B cell (primary cell): ENCODE data around the gene NFAT5. TPM values are rescaled to one million over a fixed set of nuclear protein-coding genes. Genes with fewer than 3 reads are reported as not detected.

Experiments
- ATAC-seq: fragments of 200-7000 bp; cut with Tn5 transposase; one replicate; pipeline ENCODE4 v1.10.0; 2021; ENCODE audit warnings: low read depth, mild to moderate bottlenecking, moderate number of reproducible peaks, moderate library complexity
- CTCF ChIA-PET: fragments of 350-600 bp; sonication (Branson Sonifier 250); formaldehyde crosslinking; loops from one replicate; lab custom pipeline; 2021; ENCODE audit warnings: antibody characterized with exemption, inconsistent platforms; lab: Charles Lee
- POLR2A ChIA-PET: fragments of 350-600 bp; sonication (Branson Sonifier 250); formaldehyde crosslinking; loops from one replicate; lab custom pipeline; 2021; ENCODE audit warnings: antibody characterized with exemption; lab: Charles Lee
- DNase-seq: peaks from one replicate; pipeline ENCODE4 v3.0.0; 2013
- H2AFZ ChIP-seq: 2 replicates; pipeline ENCODE4 v1.6.1; 2012; ENCODE audit warnings: mild to moderate bottlenecking, low read depth, low read length; ENCODE audit not compliant: insufficient read depth, poor library complexity, severe bottlenecking
- H3K27ac ChIP-seq, 2 donors: 1 replicate in 1 of 2; 2 replicates in 1 of 2; pipeline ENCODE4 v1.5.1; 2012 to 2013; ENCODE audit warnings: low read length in 2 of 2, mild to moderate bottlenecking in 2 of 2, moderate library complexity in 1 of 2
- H3K27me3 ChIP-seq, 4 experiments: fragments of 200-600 bp in 1 of 4; sonication (generic) in 1 of 4; replicated peaks in 1 of 4; 1 replicate in 2 of 4; 2 replicates in 2 of 4; pipeline versions ENCODE4 v1.6.1 to v1.7.0; 2013 to 2016; ENCODE audit warnings: low read length in 3 of 4, mild to moderate bottlenecking in 2 of 4, mixed read lengths in 1 of 4, moderate library complexity in 1 of 4; ENCODE audit not compliant: insufficient read depth in 4 of 4, control insufficient read depth in 3 of 4; ENCODE audit errors: control extremely low read depth in 1 of 4
- H3K36me3 ChIP-seq, 2 experiments: replicated peaks in 1 of 2; 1 replicate in 1 of 2; 2 replicates in 1 of 2; pipeline versions ENCODE4 v1.6.1 to v1.7.1; 2013; ENCODE audit warnings: low read length in 1 of 2; ENCODE audit not compliant: insufficient read depth in 2 of 2, control insufficient read depth in 1 of 2; ENCODE audit errors: control extremely low read depth in 1 of 2, extremely low read depth in 1 of 2
- H3K4me1 ChIP-seq, 2 donors: fragments of 200-600 bp in 1 of 2; sonication (generic) in 1 of 2; 1 replicate in 1 of 2; 2 replicates in 1 of 2; pipeline versions ENCODE4 v1.5.1 to v1.6.1; 2013 to 2017; ENCODE audit warnings: low read length in 2 of 2; ENCODE audit not compliant: control insufficient read depth in 2 of 2, insufficient read depth in 2 of 2
- H3K4me2 ChIP-seq: replicated peaks from 2 replicates; pipeline ENCODE3; 2012; ENCODE audit warnings: mild to moderate bottlenecking, low read depth, low read length; ENCODE audit not compliant: poor library complexity, severe bottlenecking
- H3K4me3 ChIP-seq, 5 experiments: fragments of 200-600 bp in 1 of 5; sonication (generic) in 1 of 5; 1 replicate in 3 of 5; 2 replicates in 2 of 5; pipeline versions ENCODE4 v1.5.1 to v1.7.0; 2011 to 2016; ENCODE audit warnings: low read length in 4 of 5, mild to moderate bottlenecking in 4 of 5, low read depth in 2 of 5, control low read depth in 1 of 5, moderate library complexity in 1 of 5; ENCODE audit not compliant: insufficient read depth in 1 of 5; ENCODE audit errors: control extremely low read depth in 1 of 5, extremely low read depth in 1 of 5
- H3K79me2 ChIP-seq: fragments of 200-600 bp; sonication (generic); one replicate; pipeline ENCODE4 v1.6.0; 2016; ENCODE audit warnings: low read length; ENCODE audit not compliant: control insufficient read depth, insufficient read depth
- H3K9ac ChIP-seq: fragments of 200-600 bp; sonication (generic); 2 replicates; pipeline ENCODE4 v1.6.1; 2017; ENCODE audit warnings: mild to moderate bottlenecking, low read length, moderate library complexity
- H3K9me3 ChIP-seq, 3 donors: one replicate each; pipeline versions ENCODE4 v1.6.1 to v1.7.1; 2013; ENCODE audit warnings: low read length in 2 of 3; ENCODE audit not compliant: control insufficient read depth in 2 of 3, insufficient read depth in 1 of 3; ENCODE audit errors: control extremely low read depth in 1 of 3
- H4K20me1 ChIP-seq: 2 replicates; pipeline ENCODE4 v1.6.0; 2012; ENCODE audit warnings: mild to moderate bottlenecking, low read length; ENCODE audit not compliant: insufficient read depth, control insufficient read depth, poor library complexity, severe bottlenecking
- H3K27ac Mint-ChIP-seq: one replicate; pipeline ENCODE4 v1.8.0; 2021; ENCODE audit warnings: mixed read lengths
- H3K27me3 Mint-ChIP-seq: one replicate; pipeline ENCODE4 v1.8.0; 2021; ENCODE audit warnings: mixed read lengths
- H3K4me1 Mint-ChIP-seq: one replicate; pipeline ENCODE4 v1.8.0; 2021; ENCODE audit warnings: mixed read lengths
- H3K4me3 Mint-ChIP-seq: one replicate; pipeline ENCODE4 v1.8.0; 2021; ENCODE audit warnings: mixed read lengths
- H3K9me3 Mint-ChIP-seq: one replicate; pipeline ENCODE4 v1.8.0; 2022; ENCODE audit warnings: mixed read lengths; ENCODE audit not compliant: insufficient read depth
- EZH2 ChIP-seq: IDR thresholded peaks from 2 replicates; pipeline ENCODE4 v1.6.1; 2012; ENCODE audit warnings: borderline replicate concordance, low read depth, mild to moderate bottlenecking, moderate library complexity, low read length; ENCODE audit not compliant: insufficient read depth, poor library complexity, severe bottlenecking
- WGBS: methylation state at CpG from one replicate; pipeline ENCODE4 v1.1.5; 2013; ENCODE audit warnings: missing lambda C conversion rate; ENCODE audit not compliant: insufficient coverage; 5-methylcytosine and 5-hydroxymethylcytosine counted together
- intact Hi-C: fragments of 100-400 bp; cut with micrococcal nuclease; formaldehyde crosslinking; loops from one replicate; pipeline ENCODE4 v1.10.0; 2022
- polyA plus RNA-seq: library from polyadenylated mRNA; depleted of rRNA; stranded (reverse); fragments of >200 nt; gene quantifications from 2 replicates; pipeline ENCODE4 v1.2.3, GENCODE V29; 2012
- total RNA-seq, 2 donors: library from RNA; stranded (reverse); fragments of 120-200 nt in 1 of 2; gene quantifications; 1 replicate in 1 of 2; 2 replicates in 1 of 2; pipeline versions ENCODE4 v1.2.3 to v1.2.4, GENCODE V29; 2013 to 2022
- TF ChIP-seq, protein P1 (sequence below): fragments of 200-600 bp; IDR thresholded peaks from one replicate; pipeline ENCODE4 v1.8.0; 2022; ENCODE audit warnings: antibody characterized with exemption, mild to moderate bottlenecking

The NFAT5 gene
- total and polyA plus RNA-seq, 2 donors (not counting 1 experiment from before 2014, with no cell fraction given): 6.3 to 50.0 TPM

GRCh38 chr16:69618307-69618706, 52.5 kb downstream of the NFAT5 start:
- H3K4me2 ChIP-seq: no peak overlapping the region
- no peaks in the 10 kb centered on the region for H3K36me3 ChIP-seq
- Mint-ChIP-seq H3K4me3 (no peak overlapping the region), H3K27ac (no peak overlapping the region), H3K4me1 (peaks cover 12% of the 10 kb centered on the region), H3K27me3 (no peaks in the 10 kb centered on the region), H3K9me3 (no peaks in the 10 kb centered on the region)
- H3K4me1 ChIP-seq: peaks cover 0 to under 1% of the 10 kb centered on the region in 2 donors
- intact Hi-C loops: no loop called here
- no peaks in the 10 kb centered on the region for H3K9me3 ChIP-seq
- H3K27ac ChIP-seq: no peak overlapping the region
- no peaks in the 10 kb centered on the region for H3K27me3 ChIP-seq
- DNase-seq (no peak), ATAC-seq (no peak)
- POLR2A ChIA-PET: no interaction called here
- peaks cover 20% of the 10 kb centered on the region for H4K20me1 ChIP-seq
- no peak overlapping the region for H3K4me3 ChIP-seq
- H3K79me2 ChIP-seq: peaks cover 50% of the 10 kb centered on the region
- CTCF ChIA-PET: no interaction called here
- WGBS: no CpG with 5 or more reads among the region's 1 CpG
- no peak overlapping the region for H3K9ac ChIP-seq
- TF ChIP-seq EZH2: no peak
- TF ChIP-seq, protein P1, sequence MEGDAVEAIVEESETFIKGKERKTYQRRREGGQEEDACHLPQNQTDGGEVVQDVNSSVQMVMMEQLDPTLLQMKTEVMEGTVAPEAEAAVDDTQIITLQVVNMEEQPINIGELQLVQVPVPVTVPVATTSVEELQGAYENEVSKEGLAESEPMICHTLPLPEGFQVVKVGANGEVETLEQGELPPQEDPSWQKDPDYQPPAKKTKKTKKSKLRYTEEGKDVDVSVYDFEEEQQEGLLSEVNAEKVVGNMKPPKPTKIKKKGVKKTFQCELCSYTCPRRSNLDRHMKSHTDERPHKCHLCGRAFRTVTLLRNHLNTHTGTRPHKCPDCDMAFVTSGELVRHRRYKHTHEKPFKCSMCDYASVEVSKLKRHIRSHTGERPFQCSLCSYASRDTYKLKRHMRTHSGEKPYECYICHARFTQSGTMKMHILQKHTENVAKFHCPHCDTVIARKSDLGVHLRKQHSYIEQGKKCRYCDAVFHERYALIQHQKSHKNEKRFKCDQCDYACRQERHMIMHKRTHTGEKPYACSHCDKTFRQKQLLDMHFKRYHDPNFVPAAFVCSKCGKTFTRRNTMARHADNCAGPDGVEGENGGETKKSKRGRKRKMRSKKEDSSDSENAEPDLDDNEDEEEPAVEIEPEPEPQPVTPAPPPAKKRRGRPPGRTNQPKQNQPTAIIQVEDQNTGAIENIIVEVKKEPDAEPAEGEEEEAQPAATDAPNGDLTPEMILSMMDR: no peak
- no peak overlapping the region for H2AFZ ChIP-seq

GRCh38 chr16:69618721-69619120, 53.0 kb downstream of the NFAT5 start:
- intact Hi-C loops: no loop called here
- CTCF ChIA-PET: no interaction called here
- no peak overlapping the region for H3K4me3 ChIP-seq
- no peaks in the 10 kb centered on the region for H3K9me3 ChIP-seq
- H3K9ac ChIP-seq: no peak overlapping the region
- POLR2A ChIA-PET: interaction anchor here (0.6 kb wide), 1 partner anchor 203 kb away, joined by 3 read pairs; no protein-coding TSS in a partner anchor
- H2AFZ ChIP-seq: no peak overlapping the region
- no peak for TF ChIP-seq EZH2
- H4K20me1 ChIP-seq: peaks cover 20% of the 10 kb centered on the region
- H3K79me2 ChIP-seq: peaks cover 50% of the 10 kb centered on the region
- H3K9me3 Mint-ChIP-seq: no peaks in the 10 kb centered on the region
- no peak overlapping the region for H3K27ac ChIP-seq
- H3K4me3 Mint-ChIP-seq: no peak overlapping the region
- no peak for DNase-seq
- H3K36me3 ChIP-seq: no peaks in the 10 kb centered on the region
- no peak overlapping the region for H3K27ac Mint-ChIP-seq
- H3K4me1 Mint-ChIP-seq: peaks cover 7% of the 10 kb centered on the region
- no peaks in the 10 kb centered on the region for H3K27me3 Mint-ChIP-seq
- no CpG with 5 or more reads among the region's 3 CpGs for WGBS
- no peak overlapping the region for H3K4me2 ChIP-seq
- ATAC-seq: no peak
- H3K4me1 ChIP-seq: no peaks in the 10 kb centered on the region
- H3K27me3 ChIP-seq: no peaks in the 10 kb centered on the region
